ENCODE measurements around the gene SLC2A1.

DNA sequence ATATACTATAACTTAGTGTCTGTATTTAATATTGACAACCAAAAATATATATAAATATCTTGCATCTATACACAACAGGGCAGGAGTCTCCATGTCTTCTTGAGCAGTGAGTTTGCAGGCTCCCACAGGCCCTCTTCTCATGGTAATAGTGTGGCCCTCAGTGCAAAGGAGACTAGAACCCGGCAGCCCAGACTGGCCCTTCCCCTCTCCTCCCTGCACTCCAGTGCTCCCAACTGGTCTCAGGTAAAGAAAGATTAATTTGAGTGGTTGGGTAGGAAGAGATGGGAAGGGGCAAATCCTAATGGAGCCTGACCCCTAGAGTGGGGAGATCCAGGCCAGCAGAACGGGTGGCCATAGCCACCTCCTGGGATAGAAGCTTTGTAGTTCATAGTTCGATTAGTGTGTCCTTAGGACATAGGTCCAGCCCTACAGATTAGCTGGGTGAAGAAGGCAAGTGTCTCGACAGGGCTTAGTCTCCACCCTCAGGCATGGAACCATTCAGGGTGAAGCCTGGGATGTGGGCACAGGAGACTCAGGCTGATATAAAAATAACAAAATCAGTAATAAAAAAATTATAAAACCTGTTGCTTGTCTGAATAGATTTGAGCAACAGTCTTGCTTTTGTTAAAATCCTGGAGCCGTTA lies 32.3 kb downstream of the SLC2A1 start:
- TF ChIP-seq, protein P1, sequence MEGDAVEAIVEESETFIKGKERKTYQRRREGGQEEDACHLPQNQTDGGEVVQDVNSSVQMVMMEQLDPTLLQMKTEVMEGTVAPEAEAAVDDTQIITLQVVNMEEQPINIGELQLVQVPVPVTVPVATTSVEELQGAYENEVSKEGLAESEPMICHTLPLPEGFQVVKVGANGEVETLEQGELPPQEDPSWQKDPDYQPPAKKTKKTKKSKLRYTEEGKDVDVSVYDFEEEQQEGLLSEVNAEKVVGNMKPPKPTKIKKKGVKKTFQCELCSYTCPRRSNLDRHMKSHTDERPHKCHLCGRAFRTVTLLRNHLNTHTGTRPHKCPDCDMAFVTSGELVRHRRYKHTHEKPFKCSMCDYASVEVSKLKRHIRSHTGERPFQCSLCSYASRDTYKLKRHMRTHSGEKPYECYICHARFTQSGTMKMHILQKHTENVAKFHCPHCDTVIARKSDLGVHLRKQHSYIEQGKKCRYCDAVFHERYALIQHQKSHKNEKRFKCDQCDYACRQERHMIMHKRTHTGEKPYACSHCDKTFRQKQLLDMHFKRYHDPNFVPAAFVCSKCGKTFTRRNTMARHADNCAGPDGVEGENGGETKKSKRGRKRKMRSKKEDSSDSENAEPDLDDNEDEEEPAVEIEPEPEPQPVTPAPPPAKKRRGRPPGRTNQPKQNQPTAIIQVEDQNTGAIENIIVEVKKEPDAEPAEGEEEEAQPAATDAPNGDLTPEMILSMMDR (conservative IDR thresholded peaks at IDR 0.05; ENCODE audit: low read length): no peak
- TF ChIP-seq EZH2phosphoT487 (IDR thresholded peaks at IDR 0.05; ENCODE audit: borderline replicate concordance, low read depth, low read length): no peak

Data from OCI-LY7 (cell line).